ENCODE data around the gene ELOVL7.
"Not testable (repeated sequence)": the region's sequence is repeated elsewhere in the genome, so short reads cannot be mapped to it uniquely, and the experiment has no call there.

Gene ELOVL7

GRCh38 chr5:60829490-60830266, 14.4 kb downstream of the ELOVL7 start:
- no peak for DNase-seq

DNA sequence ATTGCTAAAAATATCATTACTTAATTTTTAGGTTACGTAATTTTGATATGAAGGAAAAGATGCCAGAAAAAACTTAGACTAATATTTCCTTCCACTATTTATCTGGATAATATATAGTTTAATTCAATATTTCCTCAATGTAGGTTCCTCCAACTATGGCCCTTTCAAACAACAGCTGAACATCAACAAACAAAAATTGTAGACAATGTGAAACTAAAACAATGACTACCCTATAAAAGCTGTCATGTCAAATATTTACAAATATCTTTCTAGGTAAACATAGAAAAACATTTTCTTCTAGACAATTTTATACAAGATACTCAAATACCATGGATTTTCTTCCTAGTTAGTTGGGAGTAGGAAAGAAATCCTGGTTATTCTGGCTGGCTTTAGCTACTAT, 16.9 kb downstream of the ELOVL7 start:
- DNase-seq: no peak

GRCh38 chr5:60826653-60827052, 17.4 kb downstream of the ELOVL7 start:
- DNase-seq: no peak

GRCh38 chr5:60823574-60823973, 20.5 kb downstream of the ELOVL7 start:
- no peak for DNase-seq

- DNase-seq: no peak
Observed at GRCh38 chr5:60822285-60822556, 21.8 kb downstream of the ELOVL7 start.

- no peak for DNase-seq
Observed at GRCh38 chr5:60821488-60822284, 22.4 kb downstream of the ELOVL7 start.

- no peak for DNase-seq
Observed at GRCh38 chr5:60820593-60821487, 23.2 kb downstream of the ELOVL7 start.

GRCh38 chr5:60816138-60816537, 27.9 kb downstream of the ELOVL7 start:
- DNase-seq: not testable (repeated sequence)

DNA sequence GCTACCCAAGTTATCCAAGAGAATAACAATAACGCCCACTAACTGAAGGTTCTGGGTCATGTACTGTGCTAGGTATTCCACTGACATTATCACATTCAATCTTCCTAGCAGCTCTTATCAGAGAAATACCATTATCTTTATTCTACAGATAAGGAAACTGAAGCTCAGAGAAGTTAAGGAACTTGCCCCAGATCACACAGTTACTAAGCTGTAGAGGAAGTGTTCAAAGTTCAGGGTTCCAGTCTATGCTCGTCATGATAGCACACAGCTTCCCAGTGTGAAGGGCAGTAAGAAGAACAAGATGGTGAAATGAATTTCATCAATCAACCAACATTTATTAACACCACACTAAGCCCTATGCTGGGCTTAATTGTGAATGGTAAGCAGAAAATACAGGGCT, 29.6 kb downstream of the ELOVL7 start:
- no peak for DNase-seq

DNA sequence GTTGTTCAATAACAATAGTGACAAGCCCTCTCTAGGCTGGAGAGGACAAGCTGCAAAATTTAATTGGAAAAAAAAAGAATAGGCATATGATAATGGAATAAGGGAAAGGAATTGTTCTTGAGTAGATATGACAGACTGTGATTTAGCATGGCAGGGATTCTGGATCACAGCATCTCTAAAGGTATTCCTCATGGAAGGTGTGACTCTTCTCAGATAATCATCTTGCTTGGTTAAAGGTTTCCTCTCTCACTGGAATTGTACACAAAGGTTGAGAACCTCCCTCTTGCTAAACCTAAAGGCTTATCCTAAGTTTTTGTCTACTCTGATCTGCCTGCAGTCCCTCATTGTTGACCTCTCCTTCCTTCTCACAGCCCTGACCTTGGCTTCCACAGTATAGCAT, 31.6 kb downstream of the ELOVL7 start:
- no peak for DNase-seq

GRCh38 chr5:60811105-60811504, 33.0 kb downstream of the ELOVL7 start:
- DNase-seq: no peak

DNA sequence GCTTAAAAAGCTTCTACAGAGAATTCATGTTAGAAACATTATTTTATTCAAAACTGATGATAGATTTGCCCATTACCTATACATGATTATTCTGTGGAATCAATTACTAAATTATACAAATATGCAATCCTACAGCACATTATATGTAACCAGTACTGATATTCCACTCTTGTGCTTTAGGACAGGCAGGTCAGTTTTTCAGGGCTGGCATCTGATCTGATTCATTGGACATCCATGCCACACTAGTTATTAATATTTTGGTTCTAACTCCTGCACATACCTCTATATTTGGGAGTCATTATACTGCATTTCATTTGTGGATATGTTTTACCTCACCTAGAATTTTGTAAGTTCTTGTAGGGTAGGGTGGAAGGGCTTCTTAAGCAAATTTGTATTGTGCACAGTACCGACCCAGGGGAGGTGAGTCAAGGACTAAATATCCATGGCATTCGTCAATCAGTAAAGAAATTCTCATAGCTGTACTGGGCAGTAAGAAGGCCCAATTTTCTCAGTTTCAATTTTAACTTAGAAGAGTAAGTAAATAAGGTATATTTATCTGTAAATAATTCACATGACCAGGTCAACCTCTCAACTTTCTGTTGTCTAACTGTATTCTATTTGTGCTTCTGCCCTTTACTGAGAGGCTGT, 33.5 kb downstream of the ELOVL7 start:
- no peak for DNase-seq

DNA sequence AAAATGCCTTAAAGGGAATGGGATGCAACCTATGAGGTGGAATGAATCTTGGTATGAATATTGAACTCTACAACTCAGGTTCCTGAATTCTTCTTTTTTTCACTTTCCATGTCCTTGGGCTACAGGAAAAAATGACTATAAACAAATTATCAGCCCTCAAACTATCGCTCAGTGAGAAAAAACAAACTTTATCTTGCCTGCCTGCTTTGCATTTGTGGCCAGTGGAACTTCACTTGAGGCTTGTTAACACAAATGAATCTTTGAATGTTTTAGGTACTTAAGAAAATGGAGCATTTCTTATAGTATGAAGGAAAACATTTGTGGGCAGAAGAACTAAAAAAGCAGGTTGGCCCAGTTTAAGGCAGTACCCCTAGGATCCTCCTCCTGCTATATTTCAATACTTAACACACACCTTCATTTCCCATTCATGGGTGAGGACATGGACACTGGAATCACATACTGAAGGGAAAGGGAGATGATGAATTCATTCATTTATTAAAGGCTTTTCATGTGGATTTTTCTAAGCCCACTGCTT, 34.1 kb downstream of the ELOVL7 start:
- no peak for DNase-seq

GRCh38 chr5:60806591-60807243, 37.4 kb downstream of the ELOVL7 start:
- DNase-seq: no peak

- DNase-seq: no peak
Observed at GRCh38 chr5:60805463-60805862, 38.6 kb downstream of the ELOVL7 start.

GRCh38 chr5:60803712-60804111, 40.4 kb downstream of the ELOVL7 start:
- no peak for DNase-seq

DNA sequence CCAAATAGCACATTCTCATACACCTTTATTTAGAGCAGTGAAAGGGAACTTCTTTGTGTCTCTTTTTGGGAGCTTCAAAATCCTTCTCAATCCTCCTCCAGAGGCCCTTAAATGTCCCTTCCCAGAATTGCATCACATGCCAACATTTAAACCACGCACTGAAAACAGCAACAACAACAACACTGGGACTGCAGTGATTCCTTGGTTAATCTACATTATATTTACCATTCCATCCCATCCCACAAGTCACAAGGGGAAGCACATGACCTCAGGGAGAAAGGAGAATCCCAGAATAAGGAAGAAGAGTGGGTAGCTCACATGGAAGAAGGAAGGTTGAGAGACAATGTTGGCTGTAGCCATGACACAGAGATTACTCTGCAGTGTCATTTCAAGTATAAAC, 41.1 kb downstream of the ELOVL7 start:
- no peak for DNase-seq

GRCh38 chr5:60802226-60802625, 41.8 kb downstream of the ELOVL7 start:
- no peak for DNase-seq

- DNase-seq: no peak
Observed at GRCh38 chr5:60797482-60798153, 46.5 kb downstream of the ELOVL7 start.

GRCh38 chr5:60795424-60795950, 48.6 kb downstream of the ELOVL7 start:
- DNase-seq: not testable (repeated sequence)

DNA sequence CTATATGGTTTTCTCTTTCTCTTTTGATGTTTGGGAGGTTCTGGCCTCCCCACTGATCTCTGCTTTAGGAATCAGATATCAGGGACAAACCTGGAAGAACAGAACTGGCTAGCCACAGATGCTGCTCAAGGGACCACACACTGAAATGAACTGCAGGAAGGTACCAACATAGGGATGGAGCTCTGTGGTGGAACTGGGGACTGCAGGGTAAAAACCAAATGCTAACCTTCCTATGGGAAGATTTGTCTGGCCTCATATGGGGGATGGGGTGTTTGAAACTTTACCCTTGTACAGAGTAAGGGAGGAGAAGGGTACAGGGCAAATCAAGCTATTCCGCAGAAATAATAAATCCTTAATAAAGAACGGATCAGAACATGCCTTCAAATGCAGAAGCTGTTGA, 49.4 kb downstream of the ELOVL7 start:
- no peak for DNase-seq

Measured in stimulated activated CD4-positive, alpha-beta T cell treated with anti-CD3 and anti-CD28 coated beads, Interleukin-4, amount 100 ng/mL, for 24 hours (primary cell).